ENCODE data around the gene SLC23A2. TPM values are rescaled to one million over a fixed set of nuclear protein-coding genes. Genes with fewer than 3 reads are reported as not detected.

Gene SLC23A2
- total RNA-seq, 2 experiments from 2014 or later, result 14.3 to 25.7 TPM

GRCh38 chr20:4821590-4821989 lies 179.7 kb downstream of the SLC23A2 start:
- H3K79me2 ChIP-seq (ENCODE audit: insufficient read depth, low read depth, low read length), result peaks cover 19% of the 10 kb centered on the region; the same call in 1 of the 2 replicates

GRCh38 chr20:4820806-4821518 lies 180.3 kb downstream of the SLC23A2 start:
- H4K20me1 ChIP-seq (ENCODE audit: insufficient read depth, low read length), result no peaks in the 10 kb centered on the region
- H3K9me2 ChIP-seq (ENCODE audit: insufficient read depth, low read length), result no peaks in the 10 kb centered on the region
- intact Hi-C loops (cut with micrococcal nuclease; ENCODE audit: unreplicated experiment), result no loop called here
- H3K9me3 ChIP-seq (ENCODE audit: low read length), result no peaks in the 10 kb centered on the region
- H3K4me1 ChIP-seq (ENCODE audit: insufficient read depth, low read length, poor library complexity, severe bottlenecking), result peaks cover 28% of the 10 kb centered on the region
- H3K79me2 ChIP-seq (ENCODE audit: insufficient read depth, low read depth, low read length), result peaks cover 25% of the 10 kb centered on the region; the same call in 1 of the 2 replicates
- peaks cover 54% of the 10 kb centered on the region for H3K36me3 ChIP-seq (ENCODE audit: insufficient read depth, low read length)
- ChIA-PET POLR2A (interaction anchor here (1.0 kb wide), 1 partner anchor 13 kb away, joined by 4 read pairs; no protein-coding TSS in a partner anchor), CTCF (ENCODE audit: unreplicated experiment) (no interaction called here)
- DNase-seq (ENCODE audit: low spot score), result no peak
- H3K4me2 ChIP-seq (ENCODE audit: low read length), result peak overlapping the region; percentile 76
- no TSS peak for BruUV-seq (replicated peaks)
- TF ChIP-seq CTCF (conservative IDR thresholded peaks at IDR 0.05; ENCODE audit: low read length), result no peak
- TF ChIP-seq EZH2phosphoT487 (IDR thresholded peaks at IDR 0.05; ENCODE audit: borderline replicate concordance, low read depth, low read length), result no peak
- no peak overlapping the region for H2AFZ ChIP-seq (ENCODE audit: low read length)
- no peak overlapping the region for H3K27ac ChIP-seq (ENCODE audit: low read depth, low read length, poor library complexity, severe bottlenecking)
- no peak overlapping the region for H3K4me3 ChIP-seq (ENCODE audit: low read depth, low read length, poor library complexity, severe bottlenecking)

More at GRCh38 chr20:4821590-4821989, 179.7 kb downstream of the SLC23A2 start:
- Histone ChIP-seq H3K9me3 (ENCODE audit: low read length) (no peaks in the 10 kb centered on the region), H3K4me2 (ENCODE audit: low read length) (peak overlapping the region; percentile 76), H3K4me3 (ENCODE audit: low read depth, low read length, poor library complexity, severe bottlenecking) (peak overlapping the region; percentile 94), H3K36me3 (ENCODE audit: insufficient read depth, low read length) (peaks cover 48% of the 10 kb centered on the region), H4K20me1 (ENCODE audit: insufficient read depth, low read length) (no peaks in the 10 kb centered on the region), H2AFZ (ENCODE audit: low read length) (no peak overlapping the region), H3K4me1 (ENCODE audit: insufficient read depth, low read length, poor library complexity, severe bottlenecking) (peaks cover 27% of the 10 kb centered on the region), H3K27ac (ENCODE audit: low read depth, low read length, poor library complexity, severe bottlenecking) (peak overlapping the region; percentile 85), H3K9me2 (ENCODE audit: insufficient read depth, low read length) (no peaks in the 10 kb centered on the region)
- TSS peak; percentile 54 for BruUV-seq (replicated peaks)
- ChIA-PET CTCF (ENCODE audit: unreplicated experiment) (interaction anchor here (0.6 kb wide), 1 partner anchor 126 kb away, joined by 4 read pairs; no protein-coding TSS in a partner anchor), POLR2A (interaction anchor here (1.0 kb wide), 1 partner anchor 13 kb away, joined by 4 read pairs; no protein-coding TSS in a partner anchor)
- TF ChIP-seq CTCF (conservative IDR thresholded peaks at IDR 0.05; ENCODE audit: low read length), result no peak
- TF ChIP-seq EZH2phosphoT487 (IDR thresholded peaks at IDR 0.05; ENCODE audit: borderline replicate concordance, low read depth, low read length), result no peak
- intact Hi-C loops (cut with micrococcal nuclease; ENCODE audit: unreplicated experiment), result no loop called here
- DNase-seq (ENCODE audit: low spot score), result no peak

GRCh38 chr20:4819901-4820300 lies 181.4 kb downstream of the SLC23A2 start:
- DNase-seq (ENCODE audit: low spot score), result no peak
- H3K79me2 ChIP-seq (ENCODE audit: insufficient read depth, low read depth, low read length), result peaks cover 32% of the 10 kb centered on the region; the same call in 1 of the 2 replicates
- no peaks in the 10 kb centered on the region for H4K20me1 ChIP-seq (ENCODE audit: insufficient read depth, low read length)
- no peak overlapping the region for H3K4me3 ChIP-seq (ENCODE audit: low read depth, low read length, poor library complexity, severe bottlenecking)
- H3K36me3 ChIP-seq (ENCODE audit: insufficient read depth, low read length), result peaks cover 58% of the 10 kb centered on the region
- no peak overlapping the region for H3K27ac ChIP-seq (ENCODE audit: low read depth, low read length, poor library complexity, severe bottlenecking)
- H2AFZ ChIP-seq (ENCODE audit: low read length), result no peak overlapping the region
- intact Hi-C loops (cut with micrococcal nuclease; ENCODE audit: unreplicated experiment), result no loop called here
- no peak overlapping the region for H3K4me2 ChIP-seq (ENCODE audit: low read length)
- ChIA-PET CTCF (ENCODE audit: unreplicated experiment) (no interaction called here), POLR2A (interaction anchor here (0.6 kb wide), 1 partner anchor 10 kb away, joined by 3 read pairs; no protein-coding TSS in a partner anchor)
- TF ChIP-seq CTCF (conservative IDR thresholded peaks at IDR 0.05; ENCODE audit: low read length) (no peak), EZH2phosphoT487 (IDR thresholded peaks at IDR 0.05; ENCODE audit: borderline replicate concordance, low read depth, low read length) (no peak)
- peaks cover 38% of the 10 kb centered on the region for H3K4me1 ChIP-seq (ENCODE audit: insufficient read depth, low read length, poor library complexity, severe bottlenecking)
- no TSS peak for BruUV-seq (replicated peaks)
- H3K9me2 ChIP-seq (ENCODE audit: insufficient read depth, low read length), result no peaks in the 10 kb centered on the region
- no peaks in the 10 kb centered on the region for H3K9me3 ChIP-seq (ENCODE audit: low read length)
